Body of pancreas (tissue), 4 donors: Measurements from ENCODE around the gene ZNF134.

Source experiments
- POLR2A ChIP-seq, 3 donors: fragments of 450-650 bp; IDR thresholded peaks; one replicate each; pipeline ENCODE4 v1.6.1; 2016; ENCODE audit warnings: antibody characterized with exemption in 3 of 3, mild to moderate bottlenecking in 2 of 3
- TF ChIP-seq, protein P1 (sequence below), 7 experiments: fragments of 450-650 bp in 4 of 7; fragments of 200-600 bp in 3 of 7; sonication (generic) in 3 of 7; IDR thresholded peaks; one replicate each; pipeline ENCODE4 v1.5.1; 2016 to 2019; ENCODE audit warnings: antibody characterized with exemption in 7 of 7

DNA sequence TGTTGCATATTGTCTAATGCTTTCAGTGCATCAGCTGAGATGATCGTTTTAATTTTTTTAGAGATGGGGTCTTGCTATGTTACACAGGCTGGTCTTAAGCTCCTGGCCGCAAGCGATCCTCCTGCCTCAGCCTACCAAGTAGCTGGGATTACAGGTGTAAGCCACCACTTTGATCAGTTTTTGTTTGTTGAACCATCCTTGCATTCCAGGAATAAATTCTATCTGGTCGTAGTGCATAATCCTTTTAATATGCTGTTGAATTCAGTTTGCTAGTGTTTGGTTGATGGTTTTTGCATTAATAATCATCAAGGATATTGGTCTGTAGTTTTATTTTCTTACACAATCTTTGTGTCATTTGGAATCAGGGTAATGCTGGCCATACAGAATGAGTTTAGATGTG is 23.3 kb downstream of the ZNF134 start:
- TF ChIP-seq, protein P1, sequence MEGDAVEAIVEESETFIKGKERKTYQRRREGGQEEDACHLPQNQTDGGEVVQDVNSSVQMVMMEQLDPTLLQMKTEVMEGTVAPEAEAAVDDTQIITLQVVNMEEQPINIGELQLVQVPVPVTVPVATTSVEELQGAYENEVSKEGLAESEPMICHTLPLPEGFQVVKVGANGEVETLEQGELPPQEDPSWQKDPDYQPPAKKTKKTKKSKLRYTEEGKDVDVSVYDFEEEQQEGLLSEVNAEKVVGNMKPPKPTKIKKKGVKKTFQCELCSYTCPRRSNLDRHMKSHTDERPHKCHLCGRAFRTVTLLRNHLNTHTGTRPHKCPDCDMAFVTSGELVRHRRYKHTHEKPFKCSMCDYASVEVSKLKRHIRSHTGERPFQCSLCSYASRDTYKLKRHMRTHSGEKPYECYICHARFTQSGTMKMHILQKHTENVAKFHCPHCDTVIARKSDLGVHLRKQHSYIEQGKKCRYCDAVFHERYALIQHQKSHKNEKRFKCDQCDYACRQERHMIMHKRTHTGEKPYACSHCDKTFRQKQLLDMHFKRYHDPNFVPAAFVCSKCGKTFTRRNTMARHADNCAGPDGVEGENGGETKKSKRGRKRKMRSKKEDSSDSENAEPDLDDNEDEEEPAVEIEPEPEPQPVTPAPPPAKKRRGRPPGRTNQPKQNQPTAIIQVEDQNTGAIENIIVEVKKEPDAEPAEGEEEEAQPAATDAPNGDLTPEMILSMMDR (IDR thresholded peaks at IDR 0.05): no peak
- no peak for TF ChIP-seq POLR2A (IDR thresholded peaks at IDR 0.05)
